Mesodermal cell (in vitro differentiated cells): ENCODE data around the gene COPS9.

Source experiments
- H3K27ac ChIP-seq: 2 replicates; pipeline ENCODE4 v1.7.0; 2013; ENCODE audit warnings: mild to moderate bottlenecking, low read depth, low read length, moderate library complexity; ENCODE audit not compliant: severe bottlenecking
- H3K36me3 ChIP-seq: 2 replicates; pipeline ENCODE4 v1.7.1; 2013; ENCODE audit warnings: mild to moderate bottlenecking, low read length, moderate library complexity; ENCODE audit not compliant: control insufficient read depth, insufficient read depth
- H3K4me1 ChIP-seq: one replicate; pipeline ENCODE4 v1.7.1; 2013; ENCODE audit warnings: mild to moderate bottlenecking, low read length; ENCODE audit not compliant: insufficient read depth, control insufficient read depth, poor library complexity, severe bottlenecking
- H3K4me3 ChIP-seq: 2 replicates; pipeline ENCODE4 v1.7.0; 2013; ENCODE audit warnings: low read length, control low read depth, mild to moderate bottlenecking; ENCODE audit not compliant: insufficient read depth, poor library complexity, severe bottlenecking; ENCODE audit errors: extremely low read depth
- H3K9me3 ChIP-seq: 2 replicates; pipeline ENCODE4 v1.7.1; 2013; ENCODE audit warnings: mild to moderate bottlenecking, low read length, moderate library complexity; ENCODE audit not compliant: control insufficient read depth
- WGBS, 2 experiments: methylation state at CpG; one replicate each; pipeline ENCODE4 v1.1.5; 2013; ENCODE audit warnings: missing lambda C conversion rate in 2 of 2; ENCODE audit not compliant: insufficient coverage in 2 of 2; 5-methylcytosine and 5-hydroxymethylcytosine counted together

Gene COPS9

DNA sequence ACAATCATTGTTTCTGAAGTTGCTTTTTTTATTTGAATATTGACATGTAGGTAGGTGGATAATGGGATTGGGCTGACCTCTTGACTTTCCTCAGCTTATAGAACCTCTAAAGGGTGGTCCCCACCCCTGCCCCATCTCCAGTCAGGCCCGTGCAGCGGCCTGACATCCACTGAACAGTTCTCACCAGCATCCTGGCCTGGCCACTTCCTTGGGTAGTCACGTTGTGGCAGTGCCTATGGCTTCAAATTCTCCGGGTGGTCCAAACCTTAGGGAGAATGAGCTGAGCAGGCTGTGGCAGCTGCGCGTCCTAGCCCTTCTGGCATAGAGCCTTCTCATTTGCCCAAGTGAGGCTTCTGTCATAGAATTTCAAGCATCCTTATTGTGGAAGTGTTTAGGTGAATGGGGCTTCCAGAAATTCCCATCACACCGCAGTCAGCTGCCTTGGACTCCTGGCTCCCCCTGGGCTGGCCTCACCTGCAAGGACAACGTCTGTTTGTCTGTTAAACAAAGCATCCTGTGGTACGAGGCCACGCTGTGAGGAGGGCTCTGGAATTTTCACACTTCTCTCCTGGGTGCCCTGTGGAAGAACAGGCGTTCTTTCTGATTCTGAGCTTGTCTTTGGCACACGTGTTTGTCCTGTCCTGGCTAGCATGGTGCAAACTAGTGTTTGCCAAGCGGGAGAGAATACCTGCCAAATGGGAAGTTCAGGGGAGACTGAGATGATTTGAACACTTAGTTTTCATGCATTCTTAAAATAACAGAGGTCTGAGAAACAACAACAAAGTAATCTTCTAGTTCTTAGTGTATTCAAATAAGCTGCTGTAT lies 36.2 kb upstream of the COPS9 start:
- Histone ChIP-seq H3K4me1 (no peaks in the 10 kb centered on the region), H3K27ac (no peak overlapping the region), H3K36me3 (no peaks in the 10 kb centered on the region), H3K9me3 (no peaks in the 10 kb centered on the region), H3K4me3 (no peak overlapping the region)
- WGBS, 2 experiments: 86 to 88% methylated on average over 8 to 13 of the region's 13 CpGs

DNA sequence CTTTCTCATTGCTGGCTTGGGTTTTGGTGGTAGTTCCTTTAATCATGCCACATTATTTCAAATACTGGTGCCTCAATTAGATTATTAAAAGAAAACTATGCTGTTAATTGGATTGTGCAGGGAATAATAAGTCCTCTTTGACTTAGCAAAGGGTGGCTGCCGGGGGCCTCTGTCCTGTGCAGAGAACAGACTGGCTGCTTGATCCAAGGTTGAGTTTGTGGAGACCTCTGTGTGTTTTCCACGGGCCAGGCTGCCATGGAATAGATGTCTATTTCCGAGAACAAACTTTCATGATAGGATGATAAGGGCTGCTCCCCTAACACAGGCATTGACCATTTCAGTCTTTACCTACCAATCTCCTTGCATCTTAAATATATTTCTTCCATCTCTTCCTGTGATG lies 34.8 kb upstream of the COPS9 start:
- H3K4me1 ChIP-seq: no peaks in the 10 kb centered on the region
- 100% methylated on average over 1 to 2 of the region's 3 CpGs for WGBS, 2 experiments

DNA sequence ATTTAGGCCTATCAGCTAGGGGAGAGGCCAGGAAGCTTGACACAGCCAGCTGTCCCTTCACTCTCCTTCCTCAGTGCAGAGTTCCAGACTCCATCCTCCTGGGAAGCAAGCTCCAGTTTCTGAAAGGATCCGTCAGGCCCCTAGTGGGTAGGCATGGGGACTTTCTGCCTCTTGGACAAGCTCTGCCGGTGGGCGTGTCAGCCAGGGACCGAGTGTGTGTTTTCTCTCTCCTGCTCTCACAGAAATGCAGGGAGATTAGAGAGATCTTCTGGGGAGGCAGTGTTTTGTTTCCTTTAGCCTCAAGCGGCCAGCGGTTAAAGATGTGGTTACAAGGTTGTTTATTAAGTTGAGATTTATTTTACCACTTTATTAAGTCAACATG lies 34.2 kb upstream of the COPS9 start:
- Histone ChIP-seq H3K36me3 (no peaks in the 10 kb centered on the region), H3K4me1 (no peaks in the 10 kb centered on the region), H3K27ac (no peak overlapping the region), H3K4me3 (no peak overlapping the region), H3K9me3 (no peaks in the 10 kb centered on the region)
- WGBS, 2 experiments: 60 to 75% methylated on average over 3 of the region's 6 CpGs

More for the DNA sequence above, 34.8 kb upstream of the COPS9 start:
- Histone ChIP-seq H3K27ac (no peak overlapping the region), H3K9me3 (no peaks in the 10 kb centered on the region), H3K4me3 (no peak overlapping the region), H3K36me3 (no peaks in the 10 kb centered on the region)

DNA sequence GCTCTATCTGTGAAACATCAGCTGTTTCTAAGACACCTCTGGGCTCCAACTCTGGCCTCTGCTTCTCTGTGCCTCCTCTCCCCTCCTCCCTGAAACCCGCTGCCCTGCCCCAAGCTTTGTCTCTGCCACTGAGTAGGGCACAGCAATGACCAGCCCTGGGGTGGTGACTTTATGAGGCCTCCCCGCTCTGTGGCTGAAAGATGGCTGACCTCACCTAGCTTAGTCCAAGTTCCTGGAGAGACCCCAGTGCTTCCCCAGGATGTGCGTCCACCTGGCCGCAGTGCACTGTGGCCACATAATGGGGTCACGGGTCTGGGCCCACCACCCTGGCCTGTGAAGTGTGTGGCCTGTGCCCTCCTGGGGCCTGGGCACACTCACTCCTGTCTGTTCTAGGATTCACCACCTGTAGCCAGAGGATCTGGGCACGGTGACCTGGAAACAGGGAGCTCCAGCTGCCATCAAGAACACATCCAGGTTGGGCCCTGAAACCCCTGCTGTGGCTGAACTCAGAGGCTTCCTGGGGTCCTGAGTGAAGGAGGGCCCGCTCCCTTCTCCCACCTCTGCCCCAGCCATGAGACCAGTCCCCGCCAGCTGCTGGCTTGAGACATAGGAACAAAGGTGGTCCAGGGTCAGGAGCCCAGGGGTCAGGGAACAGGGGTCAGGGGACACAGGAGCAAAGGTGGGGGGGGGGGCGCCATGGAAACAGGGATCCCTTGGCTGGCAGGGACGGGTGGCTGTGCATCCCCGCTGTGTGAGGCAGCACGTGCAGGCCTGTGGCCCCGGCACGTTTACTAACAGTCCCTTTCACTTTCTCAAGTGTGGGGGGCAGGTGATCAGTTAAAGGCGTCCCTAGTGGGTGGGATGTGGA lies 33.6 kb upstream of the COPS9 start:
- 93 to 96% methylated on average over 7 of the region's 15 CpGs for WGBS, 2 experiments
- H3K9me3 ChIP-seq: no peaks in the 10 kb centered on the region
- H3K36me3 ChIP-seq: no peaks in the 10 kb centered on the region
- no peaks in the 10 kb centered on the region for H3K4me1 ChIP-seq
- H3K27ac ChIP-seq: no peak overlapping the region
- no peak overlapping the region for H3K4me3 ChIP-seq

DNA sequence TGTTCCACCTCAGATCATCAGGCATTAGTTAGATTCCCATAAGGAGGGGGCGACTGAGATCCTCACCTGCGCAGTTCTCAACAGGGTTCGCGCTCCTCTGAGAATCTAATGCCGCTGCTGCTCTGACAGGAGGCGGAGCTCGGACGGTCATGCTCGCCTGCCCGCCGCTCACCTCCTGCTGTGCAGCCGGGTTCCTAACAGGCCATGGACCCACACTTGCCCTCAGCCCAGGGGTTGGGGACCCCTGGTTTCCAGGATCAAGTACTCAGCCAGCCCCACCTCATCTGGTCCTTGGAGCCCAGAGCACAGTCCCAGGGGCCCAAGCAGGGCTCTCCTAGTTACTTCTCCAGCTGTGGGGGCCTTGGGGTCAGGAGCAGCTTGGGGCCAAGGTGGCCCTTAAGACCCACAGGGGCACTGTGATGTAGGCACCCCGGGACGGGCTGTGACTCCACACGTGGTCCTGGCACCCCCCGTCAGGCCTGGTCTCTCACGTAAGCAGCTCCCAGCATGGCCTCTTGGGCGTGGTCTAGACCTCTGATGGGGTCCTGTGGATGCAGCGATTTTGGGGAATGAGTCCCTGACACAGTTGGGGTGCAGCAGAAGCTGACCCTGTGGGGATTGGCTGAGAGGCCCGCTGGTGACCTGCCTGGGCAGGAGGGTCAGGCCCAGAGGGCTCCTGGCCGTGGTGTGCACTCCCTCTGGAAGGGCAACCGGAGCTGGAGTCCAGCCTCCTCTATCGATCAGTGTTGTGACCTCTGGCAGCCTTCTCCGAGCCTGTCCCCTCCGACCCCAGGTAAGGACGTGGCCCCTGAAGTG lies 32.6 kb upstream of the COPS9 start:
- H3K9me3 ChIP-seq: no peaks in the 10 kb centered on the region
- no peak overlapping the region for H3K27ac ChIP-seq
- H3K36me3 ChIP-seq: no peaks in the 10 kb centered on the region
- H3K4me1 ChIP-seq: no peaks in the 10 kb centered on the region
- no peak overlapping the region for H3K4me3 ChIP-seq
- WGBS, 2 experiments: 88 to 90% methylated on average over 25 to 26 of the region's 26 CpGs

DNA sequence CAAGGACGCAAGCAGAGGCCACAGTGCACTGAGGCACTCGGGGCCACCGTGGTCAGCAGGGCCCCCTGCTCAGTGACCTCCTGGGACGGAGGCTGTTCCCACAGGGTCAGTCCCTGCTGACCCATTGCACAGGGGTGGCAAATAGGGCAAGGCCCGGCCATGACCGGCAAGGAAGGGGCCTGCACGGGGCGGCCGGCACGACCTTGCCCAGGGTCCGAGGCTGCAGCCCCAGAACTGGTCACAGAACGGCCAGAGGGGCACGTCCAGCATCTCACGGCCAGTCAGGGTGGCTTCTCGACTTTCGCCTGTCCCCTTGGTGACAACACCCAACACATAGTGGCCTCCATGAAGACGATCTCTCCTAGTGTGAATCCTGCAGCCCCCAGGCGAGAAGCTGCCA lies 31.9 kb upstream of the COPS9 start:
- WGBS, 2 experiments: 88 to 91% methylated on average over 17 to 18 of the region's 18 CpGs
- no peak overlapping the region for H3K4me3 ChIP-seq
- no peaks in the 10 kb centered on the region for H3K4me1 ChIP-seq
- no peaks in the 10 kb centered on the region for H3K9me3 ChIP-seq
- H3K27ac ChIP-seq: no peak overlapping the region
- no peaks in the 10 kb centered on the region for H3K36me3 ChIP-seq

DNA sequence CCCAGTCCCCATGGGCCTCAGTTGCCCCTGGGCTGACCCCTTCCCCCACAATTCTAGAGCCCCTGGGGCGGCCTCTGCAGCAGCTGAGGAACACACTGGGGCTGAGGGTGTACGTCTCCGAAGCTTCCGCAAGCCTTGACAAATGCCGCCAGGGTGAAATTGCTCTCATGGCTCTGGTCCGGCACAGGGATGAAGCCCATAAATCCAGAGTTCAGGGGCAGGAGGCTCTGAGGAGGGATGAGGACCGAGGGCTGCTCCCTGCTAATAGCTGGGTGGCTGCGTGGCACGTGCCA lies 31.4 kb upstream of the COPS9 start:
- no peaks in the 10 kb centered on the region for H3K4me1 ChIP-seq
- H3K36me3 ChIP-seq: no peaks in the 10 kb centered on the region
- WGBS, 2 experiments: 92% methylated on average over 9 of the region's 9 CpGs
- no peaks in the 10 kb centered on the region for H3K9me3 ChIP-seq
- no peak overlapping the region for H3K27ac ChIP-seq
- H3K4me3 ChIP-seq: no peak overlapping the region

DNA sequence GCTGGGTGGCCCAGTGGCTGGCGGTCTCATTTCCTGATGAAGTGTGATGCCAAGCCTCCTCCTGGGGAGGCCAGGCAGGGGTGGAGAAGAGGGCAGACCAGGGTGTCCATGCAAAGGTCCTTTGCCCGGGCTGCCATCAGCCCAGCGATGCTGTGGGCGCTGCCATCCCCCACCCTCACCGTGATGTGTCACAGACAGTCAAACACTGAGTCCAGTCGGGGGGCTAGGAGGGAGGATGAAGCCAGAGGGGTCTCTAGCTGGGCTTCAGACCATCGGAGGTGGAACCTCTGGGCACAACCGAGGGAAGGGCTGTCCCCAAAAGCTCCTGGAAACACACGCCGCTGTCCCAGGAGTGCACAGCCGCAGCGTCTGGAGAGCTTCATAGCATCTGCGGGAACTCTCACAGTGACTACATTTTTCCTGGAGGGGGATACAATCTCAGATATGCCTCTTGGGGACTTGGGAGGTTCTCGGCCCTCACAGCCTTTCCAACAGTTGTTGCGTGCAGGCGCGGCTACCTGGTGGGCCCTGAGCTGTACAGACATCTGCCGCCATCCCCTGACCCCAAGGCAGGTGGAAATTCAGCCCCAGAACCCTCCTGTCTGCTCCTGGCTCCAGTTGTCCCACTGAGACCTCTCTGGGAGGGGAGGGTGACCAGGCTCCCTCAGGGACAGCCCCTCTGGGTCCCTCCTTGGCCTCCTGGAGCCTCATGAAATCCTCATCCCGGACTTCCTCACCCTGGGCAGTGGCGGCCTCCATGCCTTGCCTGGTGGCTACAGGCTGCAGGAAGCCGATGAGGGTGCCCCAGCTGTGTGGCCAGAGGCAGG lies 30.9 kb upstream of the COPS9 start:
- Histone ChIP-seq H3K9me3 (no peaks in the 10 kb centered on the region), H3K4me3 (no peak overlapping the region), H3K36me3 (no peaks in the 10 kb centered on the region), H3K27ac (no peak overlapping the region), H3K4me1 (no peaks in the 10 kb centered on the region)
- 92 to 94% methylated on average over 14 to 19 of the region's 21 CpGs for WGBS, 2 experiments

DNA sequence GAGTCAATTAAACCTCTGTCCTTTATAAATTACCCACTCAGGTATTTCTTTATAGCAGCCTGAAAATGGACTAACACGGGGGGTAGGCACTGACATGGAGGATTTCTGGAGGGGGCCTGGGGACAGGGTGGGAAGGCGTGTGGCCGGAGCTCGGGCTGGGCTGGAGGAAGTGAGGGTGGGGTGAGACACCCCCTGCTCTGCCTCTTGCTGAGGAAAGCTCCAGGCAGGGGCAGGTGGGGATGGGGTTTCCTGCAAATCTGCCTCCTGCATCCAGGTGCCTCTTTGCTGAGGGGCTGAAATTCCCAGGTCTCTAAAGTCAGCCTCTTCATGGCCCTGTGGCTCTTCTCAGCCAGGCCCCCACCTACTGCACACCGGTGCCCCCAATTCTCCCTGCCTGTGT lies 30.1 kb upstream of the COPS9 start:
- H3K27ac ChIP-seq: no peak overlapping the region
- H3K4me3 ChIP-seq: no peak overlapping the region
- no peaks in the 10 kb centered on the region for H3K36me3 ChIP-seq
- no peaks in the 10 kb centered on the region for H3K9me3 ChIP-seq
- H3K4me1 ChIP-seq: no peaks in the 10 kb centered on the region
- 70 to 100% methylated on average over 2 to 3 of the region's 5 CpGs for WGBS, 2 experiments

DNA sequence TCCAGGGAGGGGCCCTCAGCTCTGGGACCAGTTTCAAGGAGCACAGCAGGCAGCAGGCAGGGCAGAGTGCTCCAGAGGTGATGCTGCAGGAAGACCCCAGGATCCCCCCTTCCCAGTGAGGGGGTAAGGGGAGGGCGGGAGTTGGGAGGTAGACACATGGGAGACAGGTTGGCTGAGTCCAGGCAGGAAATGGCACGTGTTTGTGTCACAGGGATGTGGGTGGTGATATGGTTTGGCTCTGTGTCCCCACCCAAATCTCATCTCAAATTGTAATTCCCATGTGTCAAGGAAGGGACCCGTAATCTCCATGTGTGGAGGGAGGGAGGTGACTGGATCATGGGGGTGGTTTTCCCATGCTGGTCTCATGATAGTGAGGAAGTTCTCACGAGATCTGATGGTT lies 29.6 kb upstream of the COPS9 start:
- Histone ChIP-seq H3K4me1 (no peaks in the 10 kb centered on the region), H3K27ac (no peak overlapping the region), H3K4me3 (no peak overlapping the region), H3K9me3 (no peaks in the 10 kb centered on the region), H3K36me3 (no peaks in the 10 kb centered on the region)
- 57 to 89% methylated on average over 1 of the region's 4 CpGs for WGBS, 2 experiments
